Activated T-cell treated with anti-CD3 and anti-CD28 coated beads, Interleukin-2, amount 50 U/mL, for 48 hours (primary cell): ENCODE results near the gene RPLP2.

Source experiments
- DNase-seq, 2 experiments: peaks; one replicate each; pipeline ENCODE4 v3.0.0-alpha.2; 2020

The RPLP2 gene

DNA sequence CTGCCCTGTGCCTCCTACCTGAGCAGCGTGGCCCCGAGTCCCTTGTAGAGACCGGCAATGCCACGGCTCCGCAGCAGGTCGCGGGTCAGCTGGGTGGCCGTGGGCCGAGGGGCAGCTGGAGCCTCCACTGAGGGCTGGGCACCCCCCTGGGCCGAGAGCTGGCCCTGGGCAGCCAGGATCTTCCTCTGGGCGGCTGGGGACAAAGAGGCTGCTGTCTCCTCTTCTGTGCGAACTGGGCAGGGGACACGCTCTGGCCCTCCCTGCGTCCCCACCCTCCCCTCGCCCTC, 17.3 kb upstream of the RPLP2 start:
- DNase-seq, result no peak

DNA sequence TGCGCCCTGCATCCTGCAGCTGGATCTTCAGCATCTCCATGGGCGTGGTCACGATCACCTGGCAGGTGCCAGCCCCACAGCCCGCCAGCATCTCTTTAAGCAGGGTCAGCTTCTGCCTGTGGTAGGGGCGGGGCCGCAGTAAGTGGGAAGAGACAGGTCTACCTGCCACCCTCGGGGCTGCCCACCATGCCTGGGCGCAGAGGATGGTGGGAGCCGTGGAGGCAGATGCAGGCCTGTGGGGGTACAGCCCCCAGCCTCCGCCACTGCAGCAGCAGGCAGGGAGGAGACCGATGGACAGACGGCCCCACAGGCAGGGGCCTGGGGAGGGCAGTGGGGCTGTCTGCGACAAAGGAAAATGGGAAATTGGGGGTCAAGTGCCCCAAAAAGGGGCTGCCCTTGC, 16.9 kb upstream of the RPLP2 start:
- DNase-seq, result no peak

GRCh38 chr11:793556-793955, 16.2 kb upstream of the RPLP2 start:
- DNase-seq, result no peak

DNA sequence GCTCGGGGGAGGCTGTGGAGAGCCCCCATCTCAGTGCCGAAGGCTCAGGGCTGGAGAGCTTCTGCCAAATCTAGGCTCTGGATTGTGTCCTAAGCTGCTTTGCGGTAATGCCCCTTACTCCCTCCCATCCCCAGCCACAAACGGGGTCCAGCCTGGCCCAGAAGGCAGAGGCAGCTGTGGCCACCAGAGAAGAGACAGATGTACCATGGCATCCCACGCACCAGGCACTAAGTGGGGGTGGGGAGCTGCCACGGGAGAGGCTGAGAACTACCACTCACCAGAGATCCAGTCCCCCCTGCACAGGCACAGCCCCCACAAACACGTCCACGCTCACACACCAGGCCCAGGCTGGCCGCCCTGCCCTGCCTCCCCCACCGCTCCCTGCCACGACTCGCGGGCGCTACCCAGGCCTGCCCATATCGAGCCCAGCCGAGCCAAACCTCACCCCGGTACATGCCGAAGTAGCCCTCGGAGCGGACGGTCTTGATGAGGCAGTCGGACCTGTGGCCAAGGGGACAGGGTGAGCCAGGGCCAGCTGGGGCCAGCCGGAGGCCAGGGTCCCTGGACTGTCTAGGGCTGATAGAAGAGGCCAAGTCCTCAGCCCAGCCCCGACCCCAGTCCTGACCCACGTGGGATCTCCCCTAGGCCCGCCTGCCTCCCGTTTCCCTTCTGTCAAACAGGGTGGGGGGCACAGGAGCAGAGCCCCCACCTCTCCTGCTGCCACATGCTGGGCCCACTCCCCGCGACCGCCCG, 15.6 kb upstream of the RPLP2 start:
- DNase-seq, result no peak

GRCh38 chr11:794766-795633, 14.8 kb upstream of the RPLP2 start:
- DNase-seq, result no peak

DNA sequence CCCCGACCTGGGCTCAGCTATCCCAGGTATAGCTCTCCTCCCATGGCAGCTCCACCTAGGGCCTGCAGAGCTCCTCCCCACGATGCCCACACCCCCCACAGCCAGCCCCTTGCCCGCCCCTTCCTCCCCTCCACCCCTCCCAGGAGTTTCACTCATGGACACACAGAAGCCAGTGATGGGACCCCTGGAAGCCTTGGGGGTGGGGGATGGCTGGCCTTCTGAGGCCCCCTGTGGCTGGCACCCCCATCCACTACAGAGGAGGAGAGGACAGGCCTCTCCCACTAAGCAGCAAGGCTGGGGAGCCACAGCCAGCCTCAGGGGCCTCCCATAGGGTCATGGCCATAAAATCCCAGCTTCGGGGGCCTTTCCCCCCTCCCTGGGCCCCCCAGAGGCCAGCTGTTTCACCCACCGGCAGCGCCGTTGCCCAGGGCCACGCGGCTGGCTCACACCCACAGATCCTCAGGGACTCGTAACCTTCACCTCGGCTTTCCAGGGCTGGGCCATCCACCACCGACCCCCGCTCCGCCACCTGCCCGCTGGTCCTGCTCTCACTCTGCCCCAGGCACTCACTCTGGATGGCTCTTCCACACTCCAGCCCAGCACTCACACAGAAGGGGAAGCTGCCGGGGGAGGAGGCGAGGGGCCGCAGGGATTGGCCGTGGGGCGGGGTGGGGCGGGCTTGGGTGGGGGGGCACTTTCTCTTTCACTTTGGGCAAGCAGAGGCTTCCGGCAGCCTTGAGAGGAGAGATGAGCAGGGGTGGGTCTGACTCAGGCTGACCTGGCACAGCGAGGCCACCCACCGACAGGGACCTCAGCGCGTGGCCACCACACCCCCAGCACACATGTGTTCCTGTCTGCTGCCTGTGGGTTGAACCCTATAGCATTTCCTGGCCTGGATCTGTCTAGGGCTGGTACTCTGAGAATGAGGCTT, 13.9 kb upstream of the RPLP2 start:
- peak; percentile 88 to 91 for DNase-seq

- DNase-seq, result no peak
Observed at GRCh38 chr11:796565-797295, 13.0 kb upstream of the RPLP2 start.

DNA sequence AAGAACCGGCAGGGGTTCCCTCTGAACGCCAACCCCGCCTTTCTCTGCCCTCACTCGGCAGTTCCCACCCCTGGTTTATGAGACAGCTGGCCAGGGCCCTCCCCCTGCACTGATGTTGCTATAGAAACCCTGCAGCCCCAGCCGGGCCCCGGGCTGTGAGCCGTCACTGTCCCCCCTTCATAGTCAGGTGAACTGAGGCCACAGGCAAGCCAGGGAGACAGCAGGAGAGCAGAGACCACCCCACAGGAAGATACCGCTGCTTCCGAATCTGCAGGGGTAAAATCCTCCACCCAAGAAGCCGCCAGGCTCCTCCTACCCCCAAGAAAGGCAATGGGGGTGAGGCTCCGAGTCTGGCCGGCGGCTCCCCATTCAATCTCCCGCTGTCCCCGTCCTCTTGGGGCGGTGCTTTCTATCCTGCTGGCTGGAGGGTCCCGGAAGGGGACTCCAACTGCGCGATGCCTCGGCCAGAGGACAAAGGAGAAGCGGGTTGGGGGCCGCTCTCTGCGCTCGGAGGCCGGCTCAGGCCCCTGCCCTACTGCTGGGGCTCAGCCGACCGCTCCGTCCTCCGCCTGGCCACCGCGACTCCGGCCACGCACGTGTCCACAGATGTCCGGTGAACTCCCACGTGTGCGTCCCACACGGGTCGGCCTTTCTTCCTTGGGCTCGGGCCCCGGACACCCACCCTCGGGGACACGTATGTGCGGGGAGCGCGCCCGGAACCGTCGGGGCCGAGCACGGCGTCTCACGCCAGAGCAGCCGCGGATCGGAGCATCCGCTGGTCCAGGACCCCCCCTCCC, 12.3 kb upstream of the RPLP2 start:
- peak; percentile 82 to 88 for DNase-seq

DNA sequence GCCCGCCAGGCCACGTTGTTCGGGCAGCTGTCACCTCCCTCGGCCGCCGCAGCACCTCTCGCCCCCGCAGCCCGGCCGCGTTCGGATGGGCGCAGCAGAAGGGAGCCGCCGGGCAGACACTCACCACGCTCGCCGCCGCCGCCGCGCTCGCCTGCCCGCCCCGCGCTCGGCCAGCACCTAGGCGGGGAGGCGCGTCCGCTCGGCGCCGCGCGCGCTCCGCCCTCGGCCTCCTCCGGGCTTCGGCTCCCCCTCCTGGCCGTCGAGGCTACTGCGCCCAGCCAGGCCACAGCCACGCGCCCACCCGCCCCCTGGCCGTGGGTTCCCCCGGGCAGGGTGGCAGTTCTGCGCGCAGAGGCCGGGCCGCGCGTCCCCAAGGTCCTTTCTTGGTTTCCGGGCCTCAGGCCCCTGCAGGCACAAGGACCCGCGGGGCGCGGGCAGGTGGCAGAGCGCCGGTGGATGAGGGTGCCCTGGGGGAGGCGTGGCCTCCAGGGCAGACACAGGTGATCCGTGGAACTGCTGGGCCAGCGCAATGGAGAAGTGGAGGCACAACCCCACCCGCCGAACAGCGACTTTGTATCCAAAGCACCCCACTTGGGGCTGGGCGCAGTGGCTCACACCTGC, 11.6 kb upstream of the RPLP2 start, which contains the start of gene SLC25A22:
SLC25A22 (minus strand) TSS at position 189 of the 621 bp plus-strand sequence. CDS start 3,275 bp downstream, outside the sequence.
- DNase-seq, result peak; percentile 91 to 93

DNA sequence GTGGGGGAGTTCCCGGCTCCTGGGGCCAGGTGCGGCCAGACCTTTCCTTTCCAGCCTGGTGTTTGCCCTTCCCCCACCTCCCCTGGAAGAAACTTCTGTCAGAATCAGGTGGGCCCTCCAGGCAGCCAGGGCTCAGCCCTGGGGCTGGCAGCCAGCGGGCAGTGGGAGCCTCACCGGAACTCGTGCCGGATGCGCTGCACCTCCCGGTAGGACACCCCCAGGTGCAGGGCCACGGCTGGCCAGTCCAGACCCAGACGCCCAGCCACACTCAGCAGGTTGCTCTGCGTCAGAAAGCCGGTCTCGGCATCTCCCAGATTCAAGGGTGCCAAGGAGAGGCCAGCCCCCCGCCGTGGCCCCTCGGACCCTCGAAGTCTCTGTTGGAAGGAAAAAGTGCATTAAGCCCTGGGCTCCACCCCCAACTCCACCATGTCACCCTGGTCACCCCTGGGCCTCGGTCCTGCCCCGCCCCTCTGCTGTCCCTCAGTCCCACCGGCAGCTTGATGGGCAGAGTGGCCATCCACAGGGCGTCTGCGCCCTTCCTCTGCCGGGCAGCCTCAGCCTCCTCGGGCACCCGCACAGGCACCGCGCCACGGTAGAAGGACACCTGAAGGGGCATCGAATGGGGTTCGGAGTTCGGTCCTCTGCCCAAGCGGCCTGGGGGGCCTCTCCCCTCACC, 10.0 kb upstream of the RPLP2 start:
- DNase-seq, result no peak

GRCh38 chr11:800473-800872, 9.3 kb upstream of the RPLP2 start:
- no peak for DNase-seq

- DNase-seq, result no peak
Observed at GRCh38 chr11:801097-801780, 8.5 kb upstream of the RPLP2 start.

DNA sequence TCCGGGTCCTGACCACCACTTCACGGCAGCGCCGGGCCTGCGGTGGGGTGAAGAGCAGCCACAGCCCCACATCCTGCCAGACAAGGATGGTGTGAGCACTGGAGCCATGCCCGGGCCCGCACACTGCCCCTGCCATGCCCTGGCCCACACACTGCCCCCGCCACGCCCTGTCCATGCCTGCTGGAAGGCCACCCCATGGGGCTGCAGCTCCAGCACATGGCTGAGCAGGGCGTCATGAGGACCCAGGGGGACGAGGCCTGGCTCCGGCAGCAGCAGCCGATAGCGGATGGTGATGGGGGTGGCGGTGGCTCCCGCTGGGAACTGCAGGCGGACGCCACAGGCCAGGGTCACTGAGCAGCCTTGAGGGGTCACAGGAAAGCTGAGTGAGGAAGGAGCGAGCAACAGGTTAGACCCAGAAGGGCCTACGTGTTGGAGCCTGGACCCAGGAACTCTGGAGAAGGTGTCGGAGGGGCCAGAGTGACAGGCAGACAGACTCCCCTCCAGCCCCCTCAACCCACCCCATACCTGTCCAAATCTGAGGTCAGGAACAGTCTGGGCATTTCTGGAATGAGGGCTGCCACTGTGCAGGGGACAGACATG, 7.6 kb upstream of the RPLP2 start:
- no peak for DNase-seq

- no peak for DNase-seq
Observed at GRCh38 chr11:802693-803466, 6.9 kb upstream of the RPLP2 start.

DNA sequence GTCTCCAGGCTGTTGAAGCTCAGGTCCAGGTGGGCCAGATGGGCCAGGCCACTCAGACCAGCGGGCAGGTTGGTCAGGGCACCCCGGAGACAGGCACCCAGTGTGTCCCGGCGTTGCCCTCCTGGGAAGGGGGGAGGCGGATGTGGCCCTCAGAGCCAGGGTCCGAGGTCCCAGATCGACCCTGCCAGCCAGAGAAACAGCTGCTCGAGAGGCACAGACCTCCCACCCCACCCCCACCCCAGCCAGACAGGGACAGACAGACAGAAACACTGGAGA, 6.4 kb upstream of the RPLP2 start:
- DNase-seq, result no peak

GRCh38 chr11:803770-804598, 5.8 kb upstream of the RPLP2 start:
- DNase-seq, result no peak

DNA sequence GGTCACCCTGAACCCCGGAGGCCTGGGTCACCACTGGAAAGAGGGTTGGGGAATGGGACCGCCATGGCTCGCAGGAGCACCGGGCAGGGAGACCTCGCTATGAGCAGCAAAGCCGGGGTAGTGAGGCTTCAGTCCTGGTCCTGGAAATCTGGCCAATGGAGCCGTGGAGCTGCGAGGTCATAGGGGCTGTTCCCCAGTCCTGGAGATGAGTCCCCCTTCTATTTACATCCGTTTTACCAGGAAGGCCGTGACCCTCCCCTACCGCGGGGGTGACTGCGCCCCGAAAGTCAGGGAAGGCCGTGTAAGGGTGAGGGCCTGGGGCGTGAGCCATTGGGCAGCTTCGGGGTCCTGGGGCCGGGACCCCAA, 5.2 kb upstream of the RPLP2 start:
- DNase-seq, result no peak
